HCT116 (cell line): ENCODE measurements around the gene SNRNP35. TPM values are rescaled to one million over a fixed set of nuclear protein-coding genes. Genes with fewer than 3 reads are reported as not detected.

Experiments used
- ATAC-seq: fragments of 200-7000 bp; cut with Tn5 transposase; 2 replicates; pipeline ENCODE4 v1.9.1; 2020; ENCODE audit warnings: mild to moderate bottlenecking, moderate library complexity
- BruUV-seq: library from RNA; stranded (reverse); fragments of 400-500 nt; replicated peaks from 2 replicates; lab custom pipeline; 2021; lab: Mats Ljungman, UMichigan
- CTCF ChIA-PET: fragments of 300-600 bp; sonication (Branson Sonifier 250); formaldehyde crosslinking; loops from one replicate; lab custom pipeline; 2021; ENCODE audit warnings: antibody characterized with exemption; lab: Charles Lee
- POLR2A ChIA-PET: fragments of 300-600, 350-600 bp; sonication (Branson Sonifier 250); formaldehyde crosslinking; loops from one replicate; lab custom pipeline; 2021; ENCODE audit warnings: antibody characterized with exemption; lab: Charles Lee
- RAD21 ChIA-PET, 2 experiments: fragments of 300-600 bp; sonication (Branson Sonifier 250); formaldehyde crosslinking; loops; one replicate each; lab custom pipeline; 2023; ENCODE audit warnings: low total read pairs in 2 of 2; ENCODE audit not compliant: uncharacterized antibody in 2 of 2, unreplicated experiment in 2 of 2, low non-redundant PET in 1 of 2; lab: Charles Lee
- DNase-seq: peaks from one replicate; pipeline ENCODE4 v3.0.0-alpha.2; 2010; ENCODE audit warnings: low read depth, low spot score
- H2AFZ ChIP-seq: fragments of 200-600 bp; shearing (Covaris generic), sonication (generic); 2 replicates; pipeline ENCODE4 v1.6.1; 2017; ENCODE audit warnings: low read depth, mixed run types, mixed read lengths, antibody characterized with exemption, low read length; ENCODE audit not compliant: poor library complexity, severe bottlenecking
- H3K27ac ChIP-seq: 2 replicates; pipeline ENCODE4 v1.5.1; 2012; ENCODE audit warnings: low read depth, low read length
- H3K27me3 ChIP-seq: fragments of 200-600 bp; sonication (generic); 2 replicates; pipeline ENCODE4 v1.6.1; 2016; ENCODE audit warnings: mixed run types, low read length, mixed read lengths; ENCODE audit not compliant: insufficient read depth
- H3K36me3 ChIP-seq, 2 experiments: fragments of 200-500 bp in 1 of 2; fragments of 200-600 bp in 1 of 2; sonication (Bioruptor generic) in 1 of 2; sonication (generic) in 1 of 2; 2 replicates each; pipeline versions ENCODE4 v1.5.1 to v1.6.1; 2014 to 2016; ENCODE audit warnings: low read length in 2 of 2, inconsistent platforms in 1 of 2, mixed read lengths in 1 of 2, mixed run types in 1 of 2; ENCODE audit not compliant: insufficient read depth in 2 of 2, control insufficient read depth in 1 of 2
- H3K4me1 ChIP-seq, 2 experiments: fragments of 200-600 bp in 1 of 2; sonication (generic) in 1 of 2; 2 replicates each; pipeline versions ENCODE4 v1.5.1 to v1.6.1; 2012 to 2017; ENCODE audit warnings: low read length in 2 of 2, inconsistent platforms in 1 of 2, mild to moderate bottlenecking in 1 of 2, mixed read lengths in 1 of 2, mixed run types in 1 of 2, moderate library complexity in 1 of 2; ENCODE audit not compliant: insufficient read depth in 2 of 2, control insufficient read depth in 1 of 2
- H3K4me2 ChIP-seq: fragments of 200-600 bp; sonication (generic); 2 replicates; pipeline ENCODE4 v1.6.1; 2017; ENCODE audit warnings: mixed run types, low read length, mixed read lengths
- H3K4me3 ChIP-seq, 2 experiments: fragments of 200-600 bp in 1 of 2; sonication (generic) in 1 of 2; replicated peaks in 1 of 2; 2 replicates each; pipeline ENCODE4 v1.5.1; 2011 to 2016; ENCODE audit warnings: low read length in 2 of 2, control low read depth in 1 of 2, low read depth in 1 of 2, mild to moderate bottlenecking in 1 of 2, mixed read lengths in 1 of 2, mixed run types in 1 of 2
- H3K79me2 ChIP-seq: fragments of 200-600 bp; sonication (generic); 2 replicates; pipeline ENCODE4 v1.6.1; 2017; ENCODE audit warnings: mild to moderate bottlenecking, mixed run types, low read length, moderate library complexity, mixed read lengths; ENCODE audit not compliant: insufficient read depth
- H3K9ac ChIP-seq: fragments of 200-600 bp; sonication (generic); 2 replicates; pipeline ENCODE4 v1.6.1; 2016; ENCODE audit warnings: low read length, mixed read lengths
- H3K9me2 ChIP-seq: fragments of 200-600 bp; sonication (generic), shearing (Covaris generic); 2 replicates; pipeline ENCODE4 v1.6.1; 2017; ENCODE audit warnings: mixed run types, mild to moderate bottlenecking, moderate library complexity; ENCODE audit not compliant: insufficient read depth
- H3K9me3 ChIP-seq, 2 experiments: fragments of 200-500 bp in 1 of 2; fragments of 200-600 bp in 1 of 2; sonication (Bioruptor generic) in 1 of 2; sonication (generic) in 1 of 2; 2 replicates each; pipeline ENCODE4 v1.6.1; 2014 to 2017; ENCODE audit warnings: low read length in 2 of 2, mixed read lengths in 2 of 2, inconsistent platforms in 1 of 2, low read depth in 1 of 2, mild to moderate bottlenecking in 1 of 2, mixed run types in 1 of 2, moderate library complexity in 1 of 2; ENCODE audit not compliant: control insufficient read depth in 1 of 2, insufficient read depth in 1 of 2
- H4K20me1 ChIP-seq: fragments of 200-600 bp; sonication (generic), shearing (Covaris generic); 2 replicates; pipeline ENCODE4 v1.6.1; 2017; ENCODE audit warnings: mixed run types, mild to moderate bottlenecking, moderate library complexity; ENCODE audit not compliant: insufficient read depth
- CEBPB ChIP-seq: IDR thresholded peaks from 2 replicates; pipeline ENCODE4 v1.6.1; 2012; ENCODE audit warnings: low read depth
- EGR1 ChIP-seq: IDR thresholded peaks from 2 replicates; pipeline ENCODE4 v1.6.1; 2012; ENCODE audit warnings: low read depth
- ELF1 ChIP-seq: IDR thresholded peaks from 2 replicates; pipeline ENCODE4 v1.6.1; 2012; ENCODE audit warnings: low read depth, borderline replicate concordance
- EZH2 ChIP-seq: fragments of 200-600 bp; sonication (generic); IDR thresholded peaks from 2 replicates; pipeline ENCODE4 v1.6.1; 2017; ENCODE audit warnings: antibody characterized with exemption, mixed run types
- FOSL1 ChIP-seq: IDR thresholded peaks from 2 replicates; pipeline ENCODE4 v1.6.1; 2012; ENCODE audit warnings: low read depth
- JUND ChIP-seq: IDR thresholded peaks from 2 replicates; pipeline ENCODE4 v1.6.1; 2012
- POLR2A ChIP-seq: IDR thresholded peaks from 2 replicates; pipeline ENCODE4 v1.7.0; 2011; ENCODE audit warnings: borderline replicate concordance; ENCODE audit not compliant: insufficient read depth, insufficient read length; ENCODE audit errors: extremely low read depth
- POLR2AphosphoS5 ChIP-seq: IDR thresholded peaks from 2 replicates; pipeline ENCODE4 v1.6.1; 2011; ENCODE audit warnings: mild to moderate bottlenecking, low read depth, low read length, moderate library complexity
- REST ChIP-seq: IDR thresholded peaks from 2 replicates; pipeline ENCODE4 v1.6.1; 2012; ENCODE audit warnings: low read depth
- SP1 ChIP-seq: IDR thresholded peaks from 2 replicates; pipeline ENCODE4 v1.6.1; 2012; ENCODE audit warnings: low read depth
- SRF ChIP-seq: IDR thresholded peaks from 2 replicates; pipeline ENCODE4 v1.6.1; 2012; ENCODE audit warnings: low read depth
- TCF7L2 ChIP-seq: IDR thresholded peaks from 2 replicates; pipeline ENCODE4 v1.7.0; 2011; ENCODE audit warnings: borderline replicate concordance, inconsistent platforms; ENCODE audit not compliant: insufficient read depth, insufficient read length; ENCODE audit errors: extremely low read depth
- YY1 ChIP-seq: IDR thresholded peaks from 2 replicates; pipeline ENCODE4 v1.6.1; 2011; ENCODE audit warnings: low read length, low read depth, moderate library complexity, mild to moderate bottlenecking; ENCODE audit not compliant: insufficient replicate concordance; ENCODE audit errors: extremely low read depth
- ZFX ChIP-seq: fragments of 450-650 bp; IDR thresholded peaks from 2 replicates; pipeline ENCODE4 v1.6.1; 2017
- intact Hi-C: fragments of 100-400 bp; cut with micrococcal nuclease; formaldehyde crosslinking; loops from 2 replicates; pipeline ENCODE4 v1.10.0; 2022
- total RNA-seq: library from RNA; stranded (reverse); gene quantifications from one replicate; pipeline ENCODE4 v1.2.1, GENCODE V29; 2021; ENCODE audit not compliant: unreplicated experiment
- TF ChIP-seq, protein P1 (sequence below): IDR thresholded peaks from 2 replicates; pipeline ENCODE4 v1.6.1; 2012

Gene SNRNP35
- total RNA-seq, 1 experiment from 2014 or later: 12.4 TPM

DNA sequence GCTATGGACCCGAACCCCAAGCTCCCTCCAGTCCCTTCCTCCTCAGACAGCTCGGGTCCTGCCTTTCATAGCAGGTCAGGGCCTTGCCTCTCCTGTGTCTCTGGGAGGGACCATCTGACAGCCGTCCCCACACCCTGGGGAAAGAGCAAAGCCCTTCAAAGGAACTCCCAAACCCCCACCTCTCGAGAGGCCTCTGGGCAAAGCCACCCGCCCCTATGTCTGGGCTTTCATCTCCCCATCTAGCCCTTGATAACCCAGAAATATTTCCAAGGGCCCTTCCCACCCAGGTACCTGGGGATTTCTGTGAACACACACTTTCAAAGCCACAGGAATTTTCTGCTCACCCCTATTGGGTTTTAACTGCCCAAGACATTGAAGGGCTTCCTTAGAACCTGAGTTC lies 32.1 kb downstream of the SNRNP35 start:
- no peak overlapping the region for H3K4me2 ChIP-seq
- H4K20me1 ChIP-seq: no peaks in the 10 kb centered on the region
- no peaks in the 10 kb centered on the region for H3K79me2 ChIP-seq
- no peaks in the 10 kb centered on the region for H3K9me2 ChIP-seq
- H3K4me3 ChIP-seq: no peak overlapping the region
- no peaks in the 10 kb centered on the region for H3K4me1 ChIP-seq
- no peak overlapping the region for H2AFZ ChIP-seq
- no peaks in the 10 kb centered on the region for H3K27me3 ChIP-seq
- RAD21 ChIA-PET: no interaction called here
- no peak for TF ChIP-seq POLR2AphosphoS5
- no peak for TF ChIP-seq REST
- no peak for TF ChIP-seq EZH2
- no peak for TF ChIP-seq POLR2A
- TF ChIP-seq JUND: no peak
- TF ChIP-seq CEBPB: no peak
- TF ChIP-seq, all 23 proteins: peak for 0
- H3K9ac ChIP-seq: no peak overlapping the region
- CTCF ChIA-PET: no interaction called here
- H3K27ac ChIP-seq: no peak overlapping the region
- BruUV-seq: no TSS peak
- H3K36me3 ChIP-seq: no peaks in the 10 kb centered on the region; a peak in 1 of 4 replicates
- no peaks in the 10 kb centered on the region for H3K9me3 ChIP-seq
- no peak for DNase-seq
- POLR2A ChIA-PET: no interaction called here
- ATAC-seq: no peak
- intact Hi-C loops: no loop called here

DNA sequence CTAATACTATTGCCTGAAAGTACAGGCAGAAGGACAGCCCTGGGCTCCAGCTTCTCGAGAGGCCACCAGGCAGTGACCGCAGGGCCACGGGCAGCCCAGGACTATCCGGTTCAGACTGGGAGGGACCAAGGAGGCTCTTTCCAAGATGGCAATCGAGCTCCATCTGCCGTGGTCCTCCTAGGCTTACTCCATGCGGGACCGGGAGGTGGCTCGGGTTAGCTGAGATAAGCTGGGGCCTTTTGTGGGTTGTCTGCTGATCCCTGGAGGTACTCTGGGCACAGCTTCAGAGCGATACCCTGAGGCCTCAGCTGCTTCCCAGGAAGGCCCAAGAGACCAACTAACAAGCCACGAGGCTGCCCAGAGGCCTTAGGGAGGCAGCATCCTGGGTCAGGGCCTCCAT lies 33.1 kb downstream of the SNRNP35 start:
- ATAC-seq: no peak
- ChIA-PET RAD21 (no interaction called here), CTCF (no interaction called here), POLR2A (no interaction called here)
- DNase-seq: no peak
- H3K4me2 ChIP-seq: no peak overlapping the region
- no peaks in the 10 kb centered on the region for H4K20me1 ChIP-seq
- no peak overlapping the region for H3K4me3 ChIP-seq
- BruUV-seq: no TSS peak
- no peaks in the 10 kb centered on the region for H3K27me3 ChIP-seq
- H3K27ac ChIP-seq: no peak overlapping the region
- no peaks in the 10 kb centered on the region for H3K79me2 ChIP-seq
- H3K36me3 ChIP-seq: no peaks in the 10 kb centered on the region; a peak in 1 of 4 replicates
- H3K9me2 ChIP-seq: no peaks in the 10 kb centered on the region
- no peaks in the 10 kb centered on the region for H3K4me1 ChIP-seq
- intact Hi-C loops: no loop called here
- no peak overlapping the region for H3K9ac ChIP-seq
- no peak overlapping the region for H2AFZ ChIP-seq
- no peaks in the 10 kb centered on the region for H3K9me3 ChIP-seq
- no peak for TF ChIP-seq YY1
- TF ChIP-seq SRF: no peak
- TF ChIP-seq REST: no peak
- TF ChIP-seq POLR2A: no peak
- no peak for TF ChIP-seq ELF1
- no peak for TF ChIP-seq JUND
- no peak for TF ChIP-seq SP1
- TF ChIP-seq EGR1: no peak
- TF ChIP-seq ZFX: no peak
- TF ChIP-seq, protein P1, sequence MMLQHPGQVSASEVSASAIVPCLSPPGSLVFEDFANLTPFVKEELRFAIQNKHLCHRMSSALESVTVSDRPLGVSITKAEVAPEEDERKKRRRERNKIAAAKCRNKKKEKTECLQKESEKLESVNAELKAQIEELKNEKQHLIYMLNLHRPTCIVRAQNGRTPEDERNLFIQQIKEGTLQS: no peak
- no peak for TF ChIP-seq FOSL1
- TF ChIP-seq TCF7L2: no peak
